ENCODE results near the gene IFT81.
"Not testable (repeated sequence)": the region's sequence is repeated elsewhere in the genome, so short reads cannot be mapped to it uniquely, and the experiment has no call there.

The IFT81 gene

GRCh38 chr12:110247340-110248095, 123.4 kb downstream of the IFT81 start:
- DNase-seq: no peak

GRCh38 chr12:110248096-110248447, 123.9 kb downstream of the IFT81 start:
- DNase-seq: no peak

GRCh38 chr12:110249105-110249504, 124.9 kb downstream of the IFT81 start:
- DNase-seq: no peak

GRCh38 chr12:110249716-110250225, 125.6 kb downstream of the IFT81 start:
- DNase-seq: no peak

GRCh38 chr12:110251381-110251780, 127.2 kb downstream of the IFT81 start:
- DNase-seq: no peak

GRCh38 chr12:110252716-110253115, 128.6 kb downstream of the IFT81 start:
- no peak for DNase-seq

GRCh38 chr12:110253176-110253575, 129.0 kb downstream of the IFT81 start:
- DNase-seq: no peak

GRCh38 chr12:110254971-110255540, 130.9 kb downstream of the IFT81 start:
- DNase-seq: no peak

GRCh38 chr12:110255890-110256456, 131.8 kb downstream of the IFT81 start:
- DNase-seq: not testable (repeated sequence)

- DNase-seq: no peak
Observed at GRCh38 chr12:110256780-110257431, 132.7 kb downstream of the IFT81 start.

- DNase-seq: no peak
Observed at GRCh38 chr12:110258466-110258865, 134.3 kb downstream of the IFT81 start.

GRCh38 chr12:110262442-110263388, 138.6 kb downstream of the IFT81 start:
- no peak for DNase-seq

- no peak for DNase-seq
Observed at GRCh38 chr12:110266381-110266960, 142.3 kb downstream of the IFT81 start.

GRCh38 chr12:110266980-110267620, 142.9 kb downstream of the IFT81 start:
- no peak for DNase-seq
